HCT116 (cell line): ENCODE measurements around the gene ZNRF3.

Source experiments
- CTCF ChIP-seq, 3 experiments: fragments of 200-600 bp in 1 of 3; sonication (generic) in 1 of 3; IDR thresholded peaks in 2 of 3; conservative IDR thresholded peaks in 1 of 3; 2 replicates each; pipeline ENCODE4 v1.5.1; 2012 to 2017; ENCODE audit warnings: low read depth in 2 of 3, low read length in 2 of 3, antibody characterized with exemption in 1 of 3, borderline replicate concordance in 1 of 3, control low read depth in 1 of 3, mild to moderate bottlenecking in 1 of 3, mixed read lengths in 1 of 3, mixed run types in 1 of 3, moderate library complexity in 1 of 3; ENCODE audit not compliant: insufficient read depth in 1 of 3
- EGR1 ChIP-seq: IDR thresholded peaks from 2 replicates; pipeline ENCODE4 v1.6.1; 2012; ENCODE audit warnings: low read depth
- EZH2 ChIP-seq: fragments of 200-600 bp; sonication (generic); IDR thresholded peaks from 2 replicates; pipeline ENCODE4 v1.6.1; 2017; ENCODE audit warnings: antibody characterized with exemption, mixed run types
- EZH2phosphoT487 ChIP-seq: fragments of 200-600 bp; IDR thresholded peaks from 2 replicates; pipeline ENCODE4 v1.6.1; 2018; ENCODE audit warnings: antibody characterized with exemption, borderline replicate concordance
- MAX ChIP-seq: IDR thresholded peaks from 2 replicates; pipeline ENCODE4 v1.6.1; 2012
- POLR2A ChIP-seq: IDR thresholded peaks from 2 replicates; pipeline ENCODE4 v1.7.0; 2011; ENCODE audit warnings: borderline replicate concordance; ENCODE audit not compliant: insufficient read depth, insufficient read length; ENCODE audit errors: extremely low read depth
- POLR2AphosphoS5 ChIP-seq: IDR thresholded peaks from 2 replicates; pipeline ENCODE4 v1.6.1; 2011; ENCODE audit warnings: mild to moderate bottlenecking, low read depth, low read length, moderate library complexity
- RAD21 ChIP-seq: IDR thresholded peaks from 2 replicates; pipeline ENCODE4 v1.6.1; 2012; ENCODE audit warnings: low read depth, mild to moderate bottlenecking
- REST ChIP-seq: IDR thresholded peaks from 2 replicates; pipeline ENCODE4 v1.6.1; 2012; ENCODE audit warnings: low read depth
- ZFX ChIP-seq: fragments of 450-650 bp; IDR thresholded peaks from 2 replicates; pipeline ENCODE4 v1.6.1; 2017
- ZNF274 ChIP-seq: fragments of 200-500 bp; sonication (Bioruptor generic); IDR thresholded peaks from 2 replicates; pipeline ENCODE4 v1.6.1; 2014; ENCODE audit warnings: mild to moderate bottlenecking, low read depth, low read length, inconsistent platforms

GRCh38 chr22:28958611-28959010 is 75.2 kb downstream of the ZNRF3 start:
- TF ChIP-seq POLR2A (no peak), CTCF (IDR thresholded peaks at IDR 0.05 in 2 of 3, conservative IDR thresholded peaks at IDR 0.05 in 1 of 3; ENCODE audit: borderline replicate concordance in 1 of 3, insufficient read depth in 1 of 3, low read depth in 2 of 3, low read length in 2 of 3) (no peak), ZNF274 (no peak), EZH2phosphoT487 (no peak), ZFX (no peak), EZH2 (no peak), POLR2AphosphoS5 (no peak), REST (no peak), MAX (no peak), RAD21 (no peak), EGR1 (no peak)
